ENCODE measurements around the gene ENTPD7.

- TF ChIP-seq CTCF (IDR thresholded peaks at IDR 0.05; ENCODE audit: poor library complexity) (no peak), EZH2phosphoT487 (IDR thresholded peaks at IDR 0.05; ENCODE audit: low read depth, severe bottlenecking, unreplicated experiment) (no peak)
Measured at GRCh38 chr10:99671386-99671785, 12.1 kb downstream of the ENTPD7 start.

All from hepatocyte (in vitro differentiated cells).